ENCODE data around the gene CAMTA1. TPM values are rescaled to one million over a fixed set of nuclear protein-coding genes. Genes with fewer than 3 reads are reported as not detected.

Gene CAMTA1
- total and polyA plus RNA-seq, 2 experiments from 2014 or later = 213 to 341 TPM

GRCh38 chr1:7698641-7699040 lies 913.4 kb downstream of the CAMTA1 start:
- no peaks in the 10 kb centered on the region for H3K36me3 ChIP-seq
- H3K4me3 ChIP-seq = no peak overlapping the region
- H3K27ac ChIP-seq = no peak overlapping the region
- no peaks in the 10 kb centered on the region for H3K4me1 ChIP-seq (ENCODE audit: low read depth)
- H3K27me3 ChIP-seq = peaks cover 29% of the 10 kb centered on the region
- TF ChIP-seq CTCF (IDR thresholded peaks at IDR 0.05; ENCODE audit: low read depth, low read length) = no peak
- DNase-seq (ENCODE audit: low read depth in 1 of 2, low spot score in 1 of 2) = no peak
- H3K9me3 ChIP-seq (ENCODE audit: low read depth) = no peaks in the 10 kb centered on the region

GRCh38 chr1:7702365-7702764 lies 917.1 kb downstream of the CAMTA1 start:
- Histone ChIP-seq H3K27me3 (peaks cover 60% of the 10 kb centered on the region), H3K9me3 (ENCODE audit: low read depth) (no peaks in the 10 kb centered on the region), H3K36me3 (no peaks in the 10 kb centered on the region), H3K4me1 (ENCODE audit: low read depth) (no peaks in the 10 kb centered on the region), H3K4me3 (no peak overlapping the region), H3K27ac (no peak overlapping the region)
- DNase-seq (ENCODE audit: low read depth in 1 of 2, low spot score in 1 of 2) = peak in 1 of 2 donors; percentile 43
- no peak for TF ChIP-seq CTCF (IDR thresholded peaks at IDR 0.05; ENCODE audit: low read depth, low read length)

- Histone ChIP-seq H3K27ac (no peak overlapping the region), H3K4me1 (ENCODE audit: low read depth) (no peaks in the 10 kb centered on the region), H3K36me3 (no peaks in the 10 kb centered on the region), H3K4me3 (peak overlapping the region; percentile 17), H3K27me3 (peaks cover 72% of the 10 kb centered on the region), H3K9me3 (ENCODE audit: low read depth) (no peaks in the 10 kb centered on the region)
- TF ChIP-seq CTCF (IDR thresholded peaks at IDR 0.05; ENCODE audit: low read depth, low read length) = no peak
- DNase-seq (ENCODE audit: low read depth in 1 of 2, low spot score in 1 of 2) = peak in 1 of 2 donors; percentile 33
These were observed 918.3 kb downstream of the CAMTA1 start for GRCh38 chr1:7703321-7704213.

- H3K36me3 ChIP-seq = no peaks in the 10 kb centered on the region
- H3K4me3 ChIP-seq = peak overlapping the region; percentile 28
- no peaks in the 10 kb centered on the region for H3K9me3 ChIP-seq (ENCODE audit: low read depth)
- H3K27me3 ChIP-seq = peaks cover 75% of the 10 kb centered on the region
- no peaks in the 10 kb centered on the region for H3K4me1 ChIP-seq (ENCODE audit: low read depth)
- no peak overlapping the region for H3K27ac ChIP-seq
- peak; percentile 90 to 96 for DNase-seq (ENCODE audit: low read depth in 1 of 2, low spot score in 1 of 2)
- no peak for TF ChIP-seq CTCF (IDR thresholded peaks at IDR 0.05; ENCODE audit: low read depth, low read length)
These were observed 919.2 kb downstream of the CAMTA1 start for GRCh38 chr1:7704214-7705047.

- no peaks in the 10 kb centered on the region for H3K36me3 ChIP-seq
- H3K27ac ChIP-seq = no peak overlapping the region
- no peaks in the 10 kb centered on the region for H3K4me1 ChIP-seq (ENCODE audit: low read depth)
- TF ChIP-seq CTCF (IDR thresholded peaks at IDR 0.05; ENCODE audit: low read depth, low read length) = no peak
- H3K4me3 ChIP-seq = peak overlapping the region; percentile 28
- no peaks in the 10 kb centered on the region for H3K9me3 ChIP-seq (ENCODE audit: low read depth)
- no peak for DNase-seq (ENCODE audit: low read depth in 1 of 2, low spot score in 1 of 2)
- peaks cover 75% of the 10 kb centered on the region for H3K27me3 ChIP-seq
These were observed 920.0 kb downstream of the CAMTA1 start for GRCh38 chr1:7705048-7705907.

Measured in cardiac muscle cell (in vitro differentiated cells and primary cell).